OCI-LY7 (cell line): ENCODE measurements around the gene GATB. TPM values are rescaled to one million over a fixed set of nuclear protein-coding genes. Genes with fewer than 3 reads are reported as not detected.

Source experiments
- BruUV-seq: library from RNA; stranded (reverse); fragments of 400-500 nt; replicated peaks from 2 replicates; lab custom pipeline; 2021; lab: Mats Ljungman, UMichigan
- CTCF ChIA-PET: fragments of 300-600 bp; sonication (Branson Sonifier 250); formaldehyde crosslinking; loops from one replicate; lab custom pipeline; 2022; ENCODE audit warnings: antibody characterized with exemption; ENCODE audit not compliant: unreplicated experiment; lab: Charles Lee
- POLR2A ChIA-PET: fragments of 300-600 bp; sonication (Branson Sonifier 250); formaldehyde crosslinking; loops from one replicate; lab custom pipeline; 2022; ENCODE audit warnings: antibody characterized with exemption; lab: Charles Lee
- DNase-seq: peaks from one replicate; pipeline ENCODE4 v3.0.0-alpha.2; 2015; ENCODE audit warnings: low spot score
- H2AFZ ChIP-seq: fragments of 200-600 bp; sonication (generic), shearing (Covaris generic); 2 replicates; pipeline ENCODE4 v1.6.1; 2014; ENCODE audit warnings: mild to moderate bottlenecking, antibody characterized with exemption, low read length, moderate library complexity
- H3K27ac ChIP-seq: fragments of 200-600 bp; sonication (generic); 2 replicates; pipeline ENCODE4 v1.5.1; 2014; ENCODE audit warnings: mixed run types, low read depth, mild to moderate bottlenecking, moderate library complexity, low read length, inconsistent platforms; ENCODE audit not compliant: poor library complexity, severe bottlenecking
- H3K36me3 ChIP-seq: fragments of 200-600 bp; sonication (generic); 2 replicates; pipeline ENCODE4 v1.6.1; 2014; ENCODE audit warnings: mild to moderate bottlenecking, antibody characterized with exemption, low read length, moderate library complexity, mixed read lengths; ENCODE audit not compliant: insufficient read depth
- H3K4me1 ChIP-seq: fragments of 200-600 bp; sonication (generic); 2 replicates; pipeline ENCODE4 v1.5.1; 2014; ENCODE audit warnings: mild to moderate bottlenecking, low read length; ENCODE audit not compliant: insufficient read depth, poor library complexity, severe bottlenecking
- H3K4me2 ChIP-seq: fragments of 200-600 bp; sonication (generic); 2 replicates; pipeline ENCODE4 v1.6.1; 2014; ENCODE audit warnings: mild to moderate bottlenecking, low read length
- H3K4me3 ChIP-seq: fragments of 200-600 bp; sonication (generic); 2 replicates; pipeline ENCODE4 v1.5.1; 2014; ENCODE audit warnings: mild to moderate bottlenecking, low read depth, low read length; ENCODE audit not compliant: poor library complexity, severe bottlenecking
- H3K79me2 ChIP-seq: fragments of 200-600 bp; sonication (generic); 2 replicates; pipeline ENCODE4 v1.6.1; 2016; ENCODE audit warnings: low read depth, mild to moderate bottlenecking, low read length, moderate library complexity, mixed read lengths; ENCODE audit not compliant: insufficient read depth
- H3K9me2 ChIP-seq: fragments of 200-600 bp; sonication (generic); 2 replicates; pipeline ENCODE4 v1.6.1; 2016; ENCODE audit warnings: mild to moderate bottlenecking, low read length, mixed read lengths; ENCODE audit not compliant: insufficient read depth
- H3K9me3 ChIP-seq: fragments of 200-600 bp; sonication (generic); 2 replicates; pipeline ENCODE4 v1.6.1; 2014; ENCODE audit warnings: mild to moderate bottlenecking, mixed run types, low read length, mixed read lengths
- H4K20me1 ChIP-seq: fragments of 200-600 bp; sonication (generic); 2 replicates; pipeline ENCODE4 v1.6.1; 2014; ENCODE audit warnings: mild to moderate bottlenecking, antibody characterized with exemption, low read length, moderate library complexity, mixed read lengths; ENCODE audit not compliant: insufficient read depth
- EZH2phosphoT487 ChIP-seq: fragments of 200-600 bp; sonication (generic); IDR thresholded peaks from 2 replicates; pipeline ENCODE4 v1.6.1; 2018; ENCODE audit warnings: low read depth, borderline replicate concordance, mild to moderate bottlenecking, mixed run types, antibody characterized with exemption, low read length, moderate library complexity, mixed read lengths
- intact Hi-C: fragments of 100-400 bp; cut with micrococcal nuclease; formaldehyde crosslinking; loops from one replicate; pipeline ENCODE4 v1.10.0; 2022; ENCODE audit not compliant: unreplicated experiment
- total RNA-seq, 2 experiments: library from RNA; depleted of rRNA in 1 of 2; stranded (reverse); fragments of >200 nt in 1 of 2; shearing (Covaris generic) in 1 of 2; gene quantifications; 2 replicates each; pipeline ENCODE4 v1.2.3, GENCODE V29; 2014 to 2022
- TF ChIP-seq, protein P1 (sequence below): fragments of 200-600 bp; sonication (generic); conservative IDR thresholded peaks from 2 replicates; pipeline ENCODE4 v1.5.1; 2014; ENCODE audit warnings: mild to moderate bottlenecking, antibody characterized with exemption, low read length, moderate library complexity, mixed read lengths

The GATB gene
- total RNA-seq, 2 experiments from 2014 or later: 24.6 to 26.5 TPM

- intact Hi-C loops: no loop called here
- no peaks in the 10 kb centered on the region for H4K20me1 ChIP-seq
- no peak for TF ChIP-seq EZH2phosphoT487
- TF ChIP-seq, protein P1, sequence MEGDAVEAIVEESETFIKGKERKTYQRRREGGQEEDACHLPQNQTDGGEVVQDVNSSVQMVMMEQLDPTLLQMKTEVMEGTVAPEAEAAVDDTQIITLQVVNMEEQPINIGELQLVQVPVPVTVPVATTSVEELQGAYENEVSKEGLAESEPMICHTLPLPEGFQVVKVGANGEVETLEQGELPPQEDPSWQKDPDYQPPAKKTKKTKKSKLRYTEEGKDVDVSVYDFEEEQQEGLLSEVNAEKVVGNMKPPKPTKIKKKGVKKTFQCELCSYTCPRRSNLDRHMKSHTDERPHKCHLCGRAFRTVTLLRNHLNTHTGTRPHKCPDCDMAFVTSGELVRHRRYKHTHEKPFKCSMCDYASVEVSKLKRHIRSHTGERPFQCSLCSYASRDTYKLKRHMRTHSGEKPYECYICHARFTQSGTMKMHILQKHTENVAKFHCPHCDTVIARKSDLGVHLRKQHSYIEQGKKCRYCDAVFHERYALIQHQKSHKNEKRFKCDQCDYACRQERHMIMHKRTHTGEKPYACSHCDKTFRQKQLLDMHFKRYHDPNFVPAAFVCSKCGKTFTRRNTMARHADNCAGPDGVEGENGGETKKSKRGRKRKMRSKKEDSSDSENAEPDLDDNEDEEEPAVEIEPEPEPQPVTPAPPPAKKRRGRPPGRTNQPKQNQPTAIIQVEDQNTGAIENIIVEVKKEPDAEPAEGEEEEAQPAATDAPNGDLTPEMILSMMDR: no peak
- ChIA-PET POLR2A (no interaction called here), CTCF (no interaction called here)
- no peaks in the 10 kb centered on the region for H3K4me1 ChIP-seq
- H3K36me3 ChIP-seq: no peaks in the 10 kb centered on the region
- H3K9me3 ChIP-seq: no peaks in the 10 kb centered on the region
- no peaks in the 10 kb centered on the region for H3K9me2 ChIP-seq
- no peak overlapping the region for H2AFZ ChIP-seq
- no peak overlapping the region for H3K4me2 ChIP-seq
- no peak overlapping the region for H3K27ac ChIP-seq
- no TSS peak for BruUV-seq
- DNase-seq: no peak
- H3K4me3 ChIP-seq: no peak overlapping the region
- H3K79me2 ChIP-seq: no peaks in the 10 kb centered on the region
Measured at GRCh38 chr4:151809716-151810115, 48.9 kb upstream of the GATB start.

- ChIA-PET CTCF (no interaction called here), POLR2A (interaction anchor here (0.6 kb wide), 1 partner anchor 15 kb away, joined by 4 read pairs; no protein-coding TSS in a partner anchor)
- no peaks in the 10 kb centered on the region for H3K9me2 ChIP-seq
- H4K20me1 ChIP-seq: no peaks in the 10 kb centered on the region
- H3K4me1 ChIP-seq: no peaks in the 10 kb centered on the region
- DNase-seq: no peak
- BruUV-seq: no TSS peak
- H3K79me2 ChIP-seq: no peaks in the 10 kb centered on the region
- H3K27ac ChIP-seq: no peak overlapping the region
- intact Hi-C loops: no loop called here
- no peak overlapping the region for H2AFZ ChIP-seq
- no peaks in the 10 kb centered on the region for H3K36me3 ChIP-seq
- TF ChIP-seq EZH2phosphoT487: no peak
- TF ChIP-seq, protein P1: no peak
- no peak overlapping the region for H3K4me3 ChIP-seq
- H3K9me3 ChIP-seq: no peaks in the 10 kb centered on the region
- H3K4me2 ChIP-seq: no peak overlapping the region
Measured at GRCh38 chr4:151808542-151808941, 47.7 kb upstream of the GATB start.

DNA sequence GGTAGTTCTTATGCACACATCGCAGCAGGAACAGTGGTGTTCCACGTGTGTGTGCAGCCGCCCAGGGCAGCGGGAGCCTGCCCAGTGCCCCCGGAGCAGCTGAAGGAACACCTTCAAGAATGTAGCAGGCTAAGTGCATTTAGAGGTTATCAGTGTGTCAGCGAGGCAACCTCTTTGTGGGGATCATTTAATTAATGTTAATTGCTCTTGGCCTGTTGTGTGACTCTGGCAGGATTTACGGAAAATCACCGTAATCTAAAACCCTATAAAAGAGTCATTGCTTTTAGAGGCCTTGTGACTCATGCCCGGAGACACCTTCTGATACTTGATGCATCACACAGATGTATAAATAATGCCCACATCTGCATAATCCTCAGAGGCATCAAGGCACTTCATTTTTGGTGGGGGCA is 47.3 kb upstream of the GATB start:
- Histone ChIP-seq H3K9me3 (no peaks in the 10 kb centered on the region), H2AFZ (no peak overlapping the region), H4K20me1 (no peaks in the 10 kb centered on the region), H3K27ac (no peak overlapping the region), H3K4me1 (no peaks in the 10 kb centered on the region), H3K79me2 (no peaks in the 10 kb centered on the region), H3K4me2 (no peak overlapping the region), H3K4me3 (no peak overlapping the region), H3K9me2 (no peaks in the 10 kb centered on the region), H3K36me3 (no peaks in the 10 kb centered on the region)
- CTCF ChIA-PET: no interaction called here
- DNase-seq: no peak
- POLR2A ChIA-PET: interaction anchor here (0.6 kb wide), 1 partner anchor 14 kb away, joined by 4 read pairs; no protein-coding TSS in a partner anchor
- TF ChIP-seq, protein P1: no peak
- TF ChIP-seq EZH2phosphoT487: no peak
- no TSS peak for BruUV-seq
- intact Hi-C loops: no loop called here
